ENCODE measurements around the gene HECTD1.
"Not testable (repeated sequence)": the region's sequence is repeated elsewhere in the genome, so short reads cannot be mapped to it uniquely, and the experiment has no call there.

The HECTD1 gene

DNA sequence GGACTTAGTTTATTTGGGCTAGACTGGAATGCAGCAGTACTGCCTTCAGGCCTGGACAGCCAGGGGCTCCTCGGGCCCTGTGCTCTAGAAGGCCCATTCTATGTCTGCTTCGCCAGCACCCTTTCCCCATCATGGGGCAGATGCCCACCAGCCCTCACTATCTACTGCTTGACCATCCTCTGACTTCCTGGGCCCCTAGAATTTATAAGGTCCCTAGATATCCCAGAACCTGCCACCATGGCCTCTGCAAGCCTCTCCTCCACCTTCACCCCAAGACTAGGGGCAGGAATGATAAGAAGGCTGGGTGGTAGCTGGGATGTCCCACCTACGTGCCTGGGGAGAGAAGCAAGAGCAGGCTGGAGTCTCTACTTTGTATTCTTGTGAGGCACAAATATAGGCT lies 122.6 kb downstream of the HECTD1 start:
- no peak for DNase-seq

DNA sequence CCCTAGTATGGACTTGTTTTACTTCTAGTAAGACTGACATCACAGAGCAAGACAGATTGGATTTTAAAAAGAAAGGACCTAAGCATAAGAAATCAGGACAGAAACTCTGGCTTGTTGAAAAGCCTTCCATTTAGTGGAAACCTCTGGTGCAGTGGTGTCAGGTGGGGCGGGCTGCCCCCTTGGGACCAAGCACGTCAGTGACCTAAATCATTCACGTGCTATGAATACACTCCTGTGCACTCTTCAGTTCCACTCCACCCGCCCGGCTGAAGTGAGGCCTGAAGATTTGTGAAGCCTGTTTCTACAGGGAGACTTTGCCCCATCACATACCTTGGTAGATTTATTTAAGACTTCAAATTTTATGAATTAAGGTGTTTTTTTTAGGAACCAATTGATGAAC lies 123.2 kb downstream of the HECTD1 start:
- no peak for DNase-seq

DNA sequence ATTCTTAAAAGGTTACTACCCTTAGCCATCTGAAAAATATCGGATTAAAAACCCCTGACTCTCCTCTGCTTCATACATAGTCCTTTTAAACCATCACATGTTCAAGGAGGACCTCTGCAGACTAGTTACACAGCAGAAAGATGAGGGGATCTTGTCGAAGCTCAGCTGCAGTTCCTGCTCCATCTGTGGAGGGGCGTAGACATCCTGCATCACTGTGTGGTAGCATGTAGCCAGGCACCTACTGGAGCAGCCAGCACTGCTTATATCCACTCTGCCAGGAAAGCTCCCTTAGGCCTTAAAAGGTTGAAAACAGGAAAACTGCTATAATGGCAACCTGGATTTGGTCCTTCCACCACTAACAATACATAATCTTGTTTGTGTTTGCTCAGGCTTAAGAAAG lies 123.8 kb downstream of the HECTD1 start:
- no peak for DNase-seq

DNA sequence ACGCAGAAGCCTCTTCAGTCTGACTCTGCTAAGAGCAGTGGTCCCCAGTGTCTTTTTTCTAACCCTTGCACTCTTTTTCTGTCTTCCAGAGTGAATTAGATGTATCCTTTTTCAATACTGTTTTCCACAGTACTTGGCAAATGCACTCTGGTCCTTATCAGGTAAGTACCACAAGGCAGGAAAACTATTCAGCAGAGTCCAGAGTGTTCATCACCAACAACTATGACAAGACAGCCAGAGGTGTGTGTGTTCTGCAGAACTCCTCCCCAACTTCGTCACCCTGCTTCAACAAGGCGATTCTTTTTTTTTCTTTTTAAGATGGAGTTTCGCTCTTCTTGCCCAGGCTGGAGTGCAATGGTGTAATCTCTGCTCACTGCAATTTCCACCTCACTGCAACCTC lies 127.1 kb downstream of the HECTD1 start:
- no peak for DNase-seq

DNA sequence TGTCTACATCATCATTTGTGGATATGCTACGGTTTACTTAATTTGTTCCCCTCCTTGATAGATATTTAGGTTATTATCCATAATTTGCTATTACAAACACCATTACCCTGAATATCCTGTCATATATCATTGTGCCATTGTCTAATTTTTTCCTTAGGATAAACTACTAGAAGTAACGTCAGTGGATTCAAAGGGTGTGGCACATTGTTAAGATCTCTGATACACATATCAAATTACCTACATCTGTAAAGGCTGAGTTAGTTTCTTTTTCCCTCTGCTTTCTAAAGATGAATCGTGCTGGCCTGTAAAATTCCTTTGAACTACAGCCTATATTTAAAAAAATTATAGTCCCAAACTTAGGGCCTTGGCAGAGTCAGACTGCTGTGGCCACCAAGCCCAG lies 127.5 kb downstream of the HECTD1 start:
- DNase-seq: no peak

DNA sequence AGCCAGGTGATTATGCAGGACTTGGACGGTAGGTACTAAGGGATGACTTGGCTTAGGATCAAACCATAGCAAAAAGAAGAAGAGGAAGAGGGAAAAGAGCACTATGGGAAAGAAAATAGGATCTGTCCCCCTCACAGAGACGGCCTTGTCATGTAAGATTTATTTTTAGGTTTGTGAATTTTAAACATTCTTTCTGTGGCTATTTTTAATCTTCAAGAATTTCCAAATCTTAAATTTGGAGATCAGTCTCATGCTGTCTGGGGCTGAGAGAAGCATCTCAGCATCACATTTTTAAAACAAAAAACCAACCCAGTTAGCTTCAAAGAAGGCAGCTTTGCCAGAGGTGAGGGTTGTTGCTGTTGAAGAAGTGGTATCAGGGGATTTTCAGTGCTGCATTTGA lies 128.8 kb downstream of the HECTD1 start:
- DNase-seq: no peak

DNA sequence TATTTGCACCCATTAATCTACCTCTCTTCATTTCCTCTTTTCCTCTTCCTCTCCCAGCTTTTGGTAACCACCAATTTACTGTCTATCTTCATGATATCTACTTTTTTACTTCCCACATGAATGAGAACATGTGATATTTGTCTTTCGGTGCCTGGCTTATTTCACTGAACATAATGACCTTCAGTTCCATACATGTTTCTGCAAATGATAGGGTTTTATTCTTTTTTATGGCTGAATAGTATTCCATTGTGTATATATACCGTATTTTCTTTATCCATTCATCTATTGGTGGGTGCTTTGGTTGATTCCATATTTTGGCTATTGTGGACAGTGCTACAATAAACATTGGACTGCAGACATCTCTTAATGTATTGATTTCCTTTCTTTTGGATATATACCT lies 132.4 kb downstream of the HECTD1 start:
- no peak for DNase-seq

DNA sequence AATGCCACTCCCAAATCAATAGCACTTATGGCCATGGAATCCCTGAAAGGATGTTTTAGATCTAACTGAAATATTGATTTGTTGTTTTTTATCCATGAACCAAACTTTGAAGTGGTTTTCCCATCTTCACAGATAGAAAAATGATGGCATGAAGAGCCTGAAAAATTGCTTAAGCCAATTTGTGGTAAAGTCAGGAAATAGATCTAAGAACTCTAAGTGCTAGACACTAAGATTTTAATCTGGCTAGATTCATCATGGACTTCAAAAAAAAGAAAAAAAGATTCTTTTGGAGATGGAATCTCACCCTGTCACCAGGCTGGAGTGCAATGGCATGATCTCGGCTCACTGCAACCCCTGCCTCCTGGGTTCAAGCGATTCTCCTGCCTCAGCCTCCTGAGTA lies 136.4 kb downstream of the HECTD1 start:
- DNase-seq: no peak

DNA sequence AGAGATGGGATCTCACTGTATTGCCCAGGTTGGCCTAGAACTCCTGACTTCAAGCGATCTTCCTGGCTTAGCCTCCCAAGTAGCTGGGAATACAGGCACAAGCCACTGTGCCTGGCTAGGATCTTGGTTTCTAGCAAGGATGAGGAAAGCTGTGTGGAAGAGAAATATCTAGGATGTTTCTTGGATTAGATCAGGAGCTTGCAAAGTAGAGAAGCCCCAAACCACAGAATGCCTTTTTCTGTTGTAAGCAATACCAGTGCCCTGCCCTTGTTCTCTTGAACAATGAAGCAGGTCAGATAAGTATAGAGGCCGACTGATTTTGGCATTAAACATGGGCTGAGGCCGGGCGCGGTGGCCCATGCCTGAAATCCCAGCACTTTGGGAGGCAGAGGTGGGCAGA lies 137.2 kb downstream of the HECTD1 start:
- no peak for DNase-seq

DNA sequence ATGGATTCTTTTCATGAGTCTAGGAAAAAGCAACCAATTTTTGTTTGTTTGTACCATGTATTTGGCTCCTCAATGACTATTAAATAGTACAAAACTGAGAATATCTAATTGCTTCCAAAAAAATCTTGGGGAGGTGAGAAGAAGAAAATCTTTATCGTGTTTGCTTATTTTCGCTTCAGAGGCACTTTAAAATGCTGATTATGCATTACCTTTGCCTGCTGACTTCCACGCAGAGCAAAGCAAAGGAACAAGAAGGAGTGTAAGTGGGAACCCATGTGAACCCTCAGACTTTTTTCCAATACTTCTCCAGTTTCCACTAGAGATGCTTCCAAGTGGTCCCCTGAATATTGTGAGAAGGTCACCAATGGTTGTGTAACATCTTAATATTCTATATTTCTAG lies 138.2 kb downstream of the HECTD1 start:
- DNase-seq: no peak

DNA sequence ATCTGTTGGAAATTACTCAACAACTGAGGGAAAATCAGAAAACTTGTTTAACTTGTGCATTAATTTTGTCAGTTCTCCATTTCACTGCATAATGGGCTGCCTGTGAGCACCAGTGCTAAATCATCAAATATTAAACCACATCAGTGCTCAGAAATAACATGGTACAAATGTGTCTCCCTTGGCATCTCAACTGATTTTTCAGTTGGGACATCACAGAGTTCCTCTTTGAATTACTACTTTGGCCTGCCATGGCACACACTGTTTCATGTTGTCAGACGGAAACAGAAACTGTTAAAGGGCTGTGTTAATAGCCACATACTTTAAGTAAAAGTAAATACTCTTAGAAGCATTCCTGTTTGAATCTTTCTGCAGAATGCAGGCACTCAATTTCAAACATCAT lies 139.4 kb downstream of the HECTD1 start:
- no peak for DNase-seq

DNA sequence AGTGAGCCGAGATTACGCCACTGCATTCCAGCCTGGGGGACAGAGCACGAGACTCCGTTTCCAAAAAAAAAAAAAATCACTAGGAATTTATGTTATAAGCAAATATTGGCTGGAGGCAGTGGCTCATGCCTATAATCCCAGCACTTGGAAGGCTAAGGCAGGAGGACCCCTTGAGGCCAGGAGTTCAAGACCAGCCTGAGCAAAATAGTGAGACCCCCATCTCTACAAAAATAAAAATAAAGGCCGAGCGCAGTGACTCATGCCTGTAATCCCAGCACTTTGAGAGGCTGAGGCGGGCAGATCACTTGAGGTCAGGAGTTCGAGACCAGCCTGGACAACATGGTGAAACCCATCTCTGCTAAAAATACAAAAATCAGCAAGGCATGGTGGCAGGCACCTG lies 144.7 kb downstream of the HECTD1 start:
- DNase-seq: not testable (repeated sequence)

DNA sequence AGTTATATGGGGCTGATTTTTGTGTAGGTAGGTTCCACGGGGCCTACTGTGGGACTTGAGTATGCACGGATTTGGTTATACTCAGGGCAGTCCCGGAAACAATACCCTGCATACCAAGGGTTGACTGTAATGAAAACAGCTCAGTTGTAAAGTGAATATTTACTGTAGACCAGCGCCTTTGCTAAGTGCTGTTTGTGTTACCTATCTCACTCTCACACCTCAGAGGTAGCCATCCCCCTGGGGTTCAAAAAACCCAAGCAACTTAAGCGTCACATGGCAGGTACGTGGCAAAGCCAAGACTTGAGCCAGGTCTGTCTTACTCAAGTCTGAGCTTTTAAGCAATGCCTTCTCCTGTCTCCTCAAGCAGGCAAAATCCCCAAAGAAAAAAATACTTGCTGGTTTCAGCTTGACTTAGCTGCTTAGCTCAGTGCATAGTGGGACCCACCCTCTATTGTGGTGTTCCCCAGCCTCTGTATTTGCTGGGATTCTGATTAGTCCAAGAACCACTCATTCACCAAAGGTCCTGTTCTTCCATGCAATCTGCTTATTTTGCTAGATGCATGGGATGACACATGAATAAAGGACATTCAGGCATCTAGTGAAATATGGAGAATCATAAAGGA lies 147.2 kb downstream of the HECTD1 start:
- no peak for DNase-seq

DNA sequence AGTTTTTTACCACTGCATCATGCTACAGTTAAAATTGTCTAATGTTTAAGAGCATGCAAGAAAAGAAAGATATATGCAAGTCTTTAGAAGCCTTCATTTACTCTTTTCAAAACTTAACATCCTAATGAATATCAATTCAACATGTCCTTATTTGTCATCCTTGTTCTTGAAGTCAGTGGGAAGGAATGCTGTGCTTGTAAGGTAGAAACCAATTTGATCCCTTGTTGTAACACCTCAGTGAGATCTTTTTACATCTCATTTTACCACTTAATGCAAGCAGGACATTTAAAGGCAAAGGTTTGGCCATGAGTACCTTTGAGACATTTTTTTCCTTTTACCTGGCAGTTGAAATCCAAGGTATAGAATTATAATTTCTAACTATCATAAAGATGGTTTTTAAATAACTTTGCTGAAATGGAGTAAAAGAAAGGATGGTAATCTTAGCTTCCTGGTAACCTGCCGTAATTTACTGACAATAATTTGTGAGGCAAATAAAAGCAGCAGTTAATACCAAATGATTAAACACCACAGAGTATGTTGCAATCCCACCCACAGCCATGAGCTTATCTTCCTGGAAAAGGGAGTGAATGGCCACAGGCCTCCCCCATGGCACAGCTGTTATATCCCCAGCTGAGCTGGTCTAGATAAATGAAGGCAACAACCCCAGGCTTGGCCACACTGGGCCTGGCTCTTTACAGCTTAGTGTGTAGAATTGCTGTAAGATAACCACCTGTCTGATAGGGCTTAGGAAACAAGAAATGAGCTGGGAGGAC lies 148.3 kb downstream of the HECTD1 start:
- no peak for DNase-seq

DNA sequence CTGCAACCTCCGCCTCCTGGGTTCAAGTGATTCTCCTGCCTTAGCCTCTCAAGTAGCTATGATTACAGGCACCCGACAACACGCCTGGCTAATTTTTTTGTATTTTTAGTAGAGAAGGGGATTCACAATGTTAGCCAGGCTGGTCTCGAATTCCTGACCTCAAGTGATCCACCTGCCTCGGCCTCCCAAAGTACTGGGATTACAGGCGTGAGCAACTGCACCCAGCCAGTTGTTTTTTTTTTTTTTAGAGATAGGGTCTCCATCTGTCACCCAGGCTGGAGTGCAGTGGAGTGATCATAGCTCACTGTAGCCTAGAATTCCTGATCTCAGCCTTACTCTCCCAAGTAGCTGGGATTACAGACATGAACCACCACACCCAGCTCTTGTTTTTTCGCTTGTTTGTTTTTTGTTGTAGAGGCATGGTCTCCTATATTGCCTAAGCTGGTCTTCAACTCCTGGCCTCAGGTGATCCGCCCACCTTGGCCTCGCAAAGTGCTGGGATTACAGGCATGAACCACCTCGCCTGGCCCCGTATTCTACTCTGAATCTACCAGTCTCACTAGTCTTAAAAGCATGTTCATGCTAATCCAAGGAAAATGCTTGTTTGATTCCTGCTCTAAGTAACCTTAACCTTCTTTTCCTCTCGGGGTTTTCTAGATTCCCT lies 149.8 kb downstream of the HECTD1 start:
- DNase-seq: no peak

DNA sequence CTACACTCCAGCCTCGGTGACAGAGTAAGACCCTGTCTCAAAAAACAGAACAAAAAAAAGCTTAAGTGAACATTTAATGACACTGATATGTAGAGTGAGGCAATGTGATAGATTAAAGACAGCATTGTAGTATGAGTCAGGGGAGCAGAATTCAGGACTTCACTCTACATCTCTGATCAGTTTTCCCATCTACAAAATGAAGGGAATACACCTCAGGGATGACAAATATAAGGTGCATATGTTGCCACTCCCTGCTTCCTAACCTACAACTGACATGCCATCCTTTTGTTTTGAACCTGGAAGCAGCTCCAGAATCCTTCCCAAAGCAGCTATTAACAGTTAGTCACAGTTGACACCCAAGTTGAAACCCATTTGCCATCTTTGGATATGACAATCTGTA lies 150.6 kb downstream of the HECTD1 start:
- DNase-seq: no peak

DNA sequence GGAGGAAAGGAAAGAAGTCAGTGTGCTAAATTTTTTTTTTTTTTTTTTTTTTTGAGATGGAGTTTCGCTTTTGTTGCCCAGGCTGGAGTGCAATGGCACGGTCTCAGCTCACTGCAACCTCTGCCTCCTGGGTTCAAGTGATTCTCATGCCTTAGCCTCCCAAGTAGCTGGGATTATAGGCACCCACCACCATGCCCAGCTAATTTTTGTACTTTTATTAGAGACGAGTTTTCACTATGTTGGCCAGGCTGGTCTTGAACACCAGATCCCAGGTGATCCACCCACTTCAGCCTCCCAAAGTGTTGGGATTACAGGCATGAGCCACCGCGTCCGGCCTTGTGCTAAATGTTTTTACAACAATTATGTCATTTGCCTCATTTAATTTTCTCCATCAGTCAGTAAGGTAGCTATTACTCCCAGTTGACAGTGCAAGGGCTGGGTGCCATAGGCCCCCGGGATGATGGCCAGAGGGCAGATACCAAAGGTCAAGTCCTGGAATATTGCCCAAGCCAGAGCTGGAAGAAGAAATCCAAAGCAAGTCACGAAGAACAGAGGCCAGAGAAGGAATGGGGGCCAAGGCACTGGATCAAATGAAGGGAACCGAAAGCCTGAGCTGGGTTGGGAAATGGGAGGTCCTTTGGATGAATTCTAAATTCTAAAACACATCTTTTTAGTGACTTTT lies 154.5 kb downstream of the HECTD1 start:
- not testable (repeated sequence) for DNase-seq

DNA sequence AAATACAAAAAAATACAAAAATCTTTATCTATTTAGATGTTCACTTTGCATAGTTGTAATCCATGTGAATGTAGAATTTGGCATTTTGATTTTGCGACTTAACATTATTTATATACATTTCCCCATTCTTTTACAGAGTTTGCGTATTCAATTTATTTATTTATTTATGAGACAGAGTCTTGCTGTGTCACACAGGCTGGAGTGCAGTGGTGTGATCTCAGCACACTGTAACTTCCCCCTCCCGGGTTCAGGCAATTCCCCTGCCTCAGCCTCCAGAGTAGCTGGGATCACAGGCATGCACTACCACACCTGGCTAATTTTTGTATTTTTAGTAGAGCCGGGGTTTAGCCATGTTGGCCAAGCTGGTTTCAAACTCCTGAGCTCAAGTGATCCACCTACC lies 156.1 kb downstream of the HECTD1 start:
- no peak for DNase-seq

DNA sequence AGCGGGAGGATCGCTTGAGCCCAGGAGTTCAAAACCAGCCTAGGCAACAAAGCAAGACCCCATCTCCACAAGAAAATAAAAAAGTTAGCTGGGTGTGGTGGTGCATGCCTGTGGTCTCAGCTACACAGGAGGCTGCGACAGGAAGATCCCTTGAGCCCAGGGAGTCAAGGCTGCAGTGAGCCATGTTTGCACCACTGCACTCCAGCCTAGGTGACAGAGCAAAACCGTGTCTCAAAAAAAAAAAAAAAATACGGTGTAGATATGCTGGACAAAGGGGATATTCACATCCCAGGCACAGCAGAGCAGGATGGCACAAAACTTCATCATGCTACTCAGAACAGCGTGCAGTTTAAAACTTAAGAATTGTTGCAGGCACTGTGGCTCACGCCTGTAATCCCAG lies 156.6 kb downstream of the HECTD1 start:
- no peak for DNase-seq
